GM12878 (cell line): ENCODE data around the gene SHH. TPM values are rescaled to one million over a fixed set of nuclear protein-coding genes. Genes with fewer than 3 reads are reported as not detected.

Experiments
- ATAC-seq: fragments of 200-7000 bp; cut with Tn5 transposase; 3 replicates; pipeline ENCODE4 v1.9.1; 2020; ENCODE audit warnings: mild to moderate bottlenecking, moderate library complexity
- BruUV-seq: library from RNA; stranded (reverse); fragments of 400-500 nt; replicated peaks from 2 replicates; lab custom pipeline; 2021; lab: Mats Ljungman, UMichigan
- CTCF ChIA-PET: fragments of 300-600 bp; sonication (Branson Sonifier 250); formaldehyde crosslinking; extraction: SDS; loops from one replicate; lab custom pipeline; 2021; ENCODE audit warnings: inconsistent platforms; lab: Yijun Ruan, JAX
- POLR2A ChIA-PET: fragments of 350-600 bp; formaldehyde crosslinking; extraction: SDS; loops from one replicate; lab custom pipeline; 2021; ENCODE audit warnings: inconsistent platforms; lab: Charles Lee
- RAD21 ChIA-PET: fragments of 300-600 bp; sonication (Branson Sonifier 250); formaldehyde crosslinking; loops from one replicate; lab custom pipeline; 2023; ENCODE audit warnings: antibody characterized with exemption; ENCODE audit not compliant: unreplicated experiment; lab: Charles Lee
- SMC1A ChIA-PET: fragments of 300-600 bp; sonication (Branson Sonifier 250); formaldehyde crosslinking; loops from one replicate; lab custom pipeline; 2023; ENCODE audit not compliant: unreplicated experiment, uncharacterized antibody; lab: Charles Lee
- DNase-seq: peaks from one replicate; pipeline ENCODE4 v3.0.0-alpha.2; 2011; ENCODE audit warnings: low read depth, low spot score
- FAIRE-seq: peaks from 3 replicates; lab custom pipeline; 2011; peaks lifted over from hg19 to GRCh38; lab: Jason Lieb, UNC
- H2AFZ ChIP-seq: 2 replicates; pipeline ENCODE4 v1.6.0; 2011; ENCODE audit warnings: low read depth, low read length, control low read depth; ENCODE audit not compliant: control insufficient read depth
- H3K27ac ChIP-seq: 2 replicates; pipeline ENCODE4 v1.5.1; 2011; ENCODE audit warnings: control low read depth; ENCODE audit not compliant: control insufficient read depth, insufficient read depth
- H3K27me3 ChIP-seq, 2 experiments: replicated peaks in 1 of 2; 2 replicates each; pipeline versions ENCODE4 v1.6.0 to v1.6.1; 2011; ENCODE audit warnings: low read length in 1 of 2; ENCODE audit not compliant: control insufficient read depth in 2 of 2, insufficient read depth in 2 of 2
- H3K36me3 ChIP-seq, 2 experiments: 2 replicates each; pipeline ENCODE4 v1.5.1; 2011; ENCODE audit warnings: low read length in 1 of 2; ENCODE audit not compliant: control insufficient read depth in 2 of 2, insufficient read depth in 2 of 2
- H3K4me1 ChIP-seq: 2 replicates; pipeline ENCODE4 v1.6.1; 2011; ENCODE audit warnings: mild to moderate bottlenecking, low read length, moderate library complexity, mixed read lengths; ENCODE audit not compliant: control insufficient read depth, insufficient read depth
- H3K4me2 ChIP-seq: 2 replicates; pipeline ENCODE4 v1.6.0; 2011; ENCODE audit warnings: control low read depth; ENCODE audit not compliant: control insufficient read depth, insufficient read depth
- H3K4me3 ChIP-seq: fragments of 200-600 bp; sonication (generic); 2 replicates; pipeline ENCODE4 v1.5.1; 2016
- H3K79me2 ChIP-seq: 2 replicates; pipeline ENCODE4 v1.6.0; 2011; ENCODE audit warnings: low read length; ENCODE audit not compliant: control insufficient read depth, insufficient read depth
- H3K9ac ChIP-seq: 2 replicates; pipeline ENCODE4 v1.8.0; 2011; ENCODE audit warnings: low read length, control low read depth, mixed read lengths; ENCODE audit not compliant: control insufficient read depth, insufficient read depth
- H3K9me3 ChIP-seq: replicated peaks from 3 replicates; pipeline ENCODE4 v1.5.1; 2011; ENCODE audit warnings: mild to moderate bottlenecking, low read length; ENCODE audit not compliant: control insufficient read depth, insufficient read depth
- H4K20me1 ChIP-seq: 2 replicates; pipeline ENCODE4 v1.6.0; 2011; ENCODE audit not compliant: control insufficient read depth, insufficient read depth
- BRCA1 ChIP-seq: IDR thresholded peaks from 2 replicates; pipeline ENCODE4 v1.6.1; 2011; ENCODE audit warnings: low read depth, low read length, improper control_type of control experiment
- CHD1 ChIP-seq: IDR thresholded peaks from 2 replicates; pipeline ENCODE4 v1.6.1; 2012; ENCODE audit warnings: low read depth, low read length, improper control_type of control experiment
- MEF2A ChIP-seq: IDR thresholded peaks from 2 replicates; pipeline ENCODE4 v1.6.1; 2011; ENCODE audit warnings: low read depth, mild to moderate bottlenecking, low read length, moderate library complexity; ENCODE audit not compliant: insufficient read depth
- PRDM15 ChIP-seq: fragments of 450-650 bp; formaldehyde crosslinking; IDR thresholded peaks from 2 replicates; pipeline ENCODE4 v1.4.0; 2020; ENCODE audit warnings: mild to moderate bottlenecking, moderate library complexity
- RAD51 ChIP-seq: fragments of 450-650 bp; IDR thresholded peaks from 2 replicates; pipeline ENCODE4 v1.6.1; 2016; ENCODE audit warnings: moderate library complexity, mild to moderate bottlenecking, inconsistent platforms
- SKIL ChIP-seq: fragments of 450-650 bp; IDR thresholded peaks from 2 replicates; pipeline ENCODE4 v1.6.1; 2017; ENCODE audit warnings: mild to moderate bottlenecking, low read depth, inconsistent platforms; ENCODE audit not compliant: poor library complexity, severe bottlenecking
- SMC3 ChIP-seq: IDR thresholded peaks from 2 replicates; pipeline ENCODE4 v1.6.1; 2011; ENCODE audit warnings: low read length, improper control_type of control experiment, borderline replicate concordance
- ZNF207 ChIP-seq: fragments of 450-650 bp; IDR thresholded peaks from 2 replicates; pipeline ENCODE4 v1.6.1; 2014; ENCODE audit warnings: antibody characterized with exemption, mild to moderate bottlenecking, borderline replicate concordance
- ZNF592 ChIP-seq: fragments of 450-650 bp; IDR thresholded peaks from 2 replicates; pipeline ENCODE4 v1.6.1; 2017; ENCODE audit warnings: mild to moderate bottlenecking, moderate library complexity
- WGBS: methylation state at CpG from one replicate; pipeline ENCODE4 v1.1.6; 2016; ENCODE audit warnings: low lambda C conversion rate; ENCODE audit not compliant: insufficient replicate concordance, insufficient coverage; ENCODE audit errors: missing lambda C conversion rate; 5-methylcytosine and 5-hydroxymethylcytosine counted together
- in situ Hi-C: fragments of 300-500 bp; cut with MboI; formaldehyde crosslinking; loops from 9 replicates; pipeline ENCODE4 v1.14.3; 2018; ENCODE audit warnings: mixed read lengths
- intact Hi-C: fragments of 100-400 bp; cut with micrococcal nuclease; formaldehyde crosslinking; loops from one replicate; pipeline ENCODE4 v1.14.2; 2022; ENCODE audit not compliant: unreplicated experiment
- polyA plus RNA-seq, 11 experiments: library from polyadenylated mRNA; depleted of rRNA in 4 of 11; unstranded in 6 of 11; stranded (reverse) in 5 of 11; fragments of >200 nt; fragmentation: Nextera tagmentation in 4 of 11; fragmentation: Illumina TruSeq in 1 of 11; extraction: Ambion mirVana in 4 of 11; extraction: Trizol in 1 of 11; gene quantifications; 1 replicate in 1 of 11; 2 replicates in 10 of 11; pipeline versions ENCODE4 v1.2.1 to v1.2.3, GENCODE V29; 2011 to 2016; ENCODE audit warnings: inconsistent platforms in 2 of 11, missing spikeins in 2 of 11, low read depth in 1 of 11
- total RNA-seq, 4 experiments: library from RNA; depleted of rRNA in 3 of 4; stranded (reverse); fragments of >200 nt in 3 of 4; fragmentation: Illumina TruSeq in 1 of 4; extraction: Trizol in 1 of 4; gene quantifications; 2 replicates each; pipeline versions ENCODE4 v1.2.1 to v1.2.3, GENCODE V29; 2013 to 2021

SHH gene
- total and polyA plus RNA-seq, 10 of the 15 experiments (the other 5 are each of a cell fraction or from before 2014, with no cell fraction given): not detected

- CTCF ChIA-PET: no interaction called here
- TF ChIP-seq ZNF207: no peak
- no peak for TF ChIP-seq ZNF592
- no peak for TF ChIP-seq MEF2A
- TF ChIP-seq RAD51: no peak
- TF ChIP-seq BRCA1: no peak
- TF ChIP-seq PRDM15 (CRISPR knock-in tag): no peak
- TF ChIP-seq SKIL: no peak
- TF ChIP-seq CHD1: no peak
- TF ChIP-seq SMC3: no peak
- Histone ChIP-seq H2AFZ (no peak overlapping the region), H3K4me2 (no peak overlapping the region), H3K9me3 (no peaks in the 10 kb centered on the region), H3K4me3 (no peak overlapping the region), H3K4me1 (no peaks in the 10 kb centered on the region), H3K36me3 (no peaks in the 10 kb centered on the region), H3K27me3 (peaks cover 0 to 1% of the 10 kb centered on the region in 2 experiments; a peak in 2 of 4 replicates), H3K27ac (no peak overlapping the region), H3K9ac (no peak overlapping the region), H4K20me1 (no peaks in the 10 kb centered on the region), H3K79me2 (no peaks in the 10 kb centered on the region)
- SMC1A ChIA-PET: no interaction called here
- 46% methylated on average over 40 of the region's 46 CpGs for WGBS
- FAIRE-seq (no peak), DNase-seq (no peak), ATAC-seq (no peak)
- POLR2A ChIA-PET: no interaction called here
- BruUV-seq: no TSS peak
- RAD21 ChIA-PET: no interaction called here
- intact Hi-C loops (no loop called here), in situ Hi-C loops (no loop called here)
These were observed 18.9 kb upstream of the SHH start for GRCh38 chr7:155830961-155831806.
